Occipital lobe (tissue), 2 donors: ENCODE results near the gene CCM2. TPM values are rescaled to one million over a fixed set of nuclear protein-coding genes. Genes with fewer than 3 reads are reported as not detected.

Experiments used
- DNase-seq: peaks from one replicate; lab custom pipeline; 2025; lab: John Stamatoyannopoulos, UW
- total RNA-seq: library from RNA; depleted of rRNA; stranded (reverse); fragments of >200 nt; gene quantifications from one replicate; pipeline ENCODE4 v1.2.3, GENCODE V29; 2014

Gene CCM2
- total RNA-seq, 1 donor from 2014 or later, result 23.4 TPM

GRCh38 chr7:44969049-44969700, 30.8 kb upstream of the CCM2 start:
- DNase-seq, result no peak

DNA sequence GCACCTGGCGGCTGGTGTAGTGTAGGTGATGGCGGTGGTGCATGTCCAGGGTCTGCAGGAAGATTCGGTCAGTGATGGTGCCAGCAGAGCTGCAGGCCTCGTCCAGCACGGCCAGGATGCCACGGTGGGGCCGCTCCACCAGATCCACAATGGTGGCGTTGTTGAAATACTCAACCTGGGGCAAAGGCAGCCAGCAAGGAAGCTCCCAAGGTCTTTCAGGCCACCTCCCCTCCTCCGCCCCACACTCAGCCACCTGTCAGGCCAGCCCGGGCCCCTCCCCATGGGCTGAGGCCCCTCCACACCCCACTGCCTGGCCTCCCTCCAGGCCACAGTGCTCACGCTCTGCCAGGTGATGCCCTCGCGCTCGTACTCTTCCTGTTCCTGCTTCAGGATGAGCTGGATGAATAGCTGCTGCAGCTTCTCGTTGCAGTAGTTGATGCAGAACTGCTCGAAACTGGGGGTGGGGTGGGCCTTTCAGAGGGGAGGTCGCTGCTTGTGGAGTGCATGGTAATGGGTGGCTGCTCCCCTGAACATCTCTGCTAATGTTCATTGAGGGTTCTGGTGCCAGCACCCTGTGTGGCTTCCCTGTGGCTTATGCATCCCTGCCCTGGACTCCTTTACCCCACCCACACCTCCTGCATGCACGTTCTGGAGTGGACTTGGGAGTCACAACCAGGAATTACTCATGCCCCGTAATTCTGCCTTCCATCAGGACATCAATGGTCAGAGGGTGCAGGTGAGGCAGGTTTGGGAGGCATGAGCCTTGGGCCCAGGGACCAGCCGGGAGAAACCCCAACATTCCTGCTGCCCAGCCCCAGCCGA, 30.1 kb upstream of the CCM2 start:
- no peak for DNase-seq

DNA sequence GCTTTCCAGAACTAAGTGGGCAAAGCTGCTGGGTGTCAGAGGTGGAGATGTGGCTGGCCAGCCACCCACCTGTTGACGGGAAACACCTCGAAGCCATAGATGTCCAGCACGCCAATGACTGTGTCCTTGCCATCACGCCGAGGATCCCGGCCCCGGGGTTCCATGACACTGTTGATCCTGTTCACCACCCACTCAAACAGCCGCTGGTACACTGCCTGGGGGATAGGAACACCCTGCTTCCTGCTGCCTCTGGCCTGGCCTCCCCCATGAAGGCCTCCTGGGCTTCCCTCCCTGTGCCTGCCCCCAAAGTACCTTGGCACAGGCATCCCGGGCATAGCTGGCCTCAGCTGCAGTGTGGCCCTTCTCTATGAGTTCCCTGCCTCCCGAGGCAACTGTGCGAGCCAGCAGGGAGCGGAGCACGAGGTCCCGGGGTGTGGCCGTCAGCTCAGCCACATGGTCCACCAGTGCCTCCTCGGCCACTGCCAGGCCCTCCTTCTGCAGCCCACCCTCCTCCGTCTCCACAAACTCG, 29.4 kb upstream of the CCM2 start:
- DNase-seq, result no peak

DNA sequence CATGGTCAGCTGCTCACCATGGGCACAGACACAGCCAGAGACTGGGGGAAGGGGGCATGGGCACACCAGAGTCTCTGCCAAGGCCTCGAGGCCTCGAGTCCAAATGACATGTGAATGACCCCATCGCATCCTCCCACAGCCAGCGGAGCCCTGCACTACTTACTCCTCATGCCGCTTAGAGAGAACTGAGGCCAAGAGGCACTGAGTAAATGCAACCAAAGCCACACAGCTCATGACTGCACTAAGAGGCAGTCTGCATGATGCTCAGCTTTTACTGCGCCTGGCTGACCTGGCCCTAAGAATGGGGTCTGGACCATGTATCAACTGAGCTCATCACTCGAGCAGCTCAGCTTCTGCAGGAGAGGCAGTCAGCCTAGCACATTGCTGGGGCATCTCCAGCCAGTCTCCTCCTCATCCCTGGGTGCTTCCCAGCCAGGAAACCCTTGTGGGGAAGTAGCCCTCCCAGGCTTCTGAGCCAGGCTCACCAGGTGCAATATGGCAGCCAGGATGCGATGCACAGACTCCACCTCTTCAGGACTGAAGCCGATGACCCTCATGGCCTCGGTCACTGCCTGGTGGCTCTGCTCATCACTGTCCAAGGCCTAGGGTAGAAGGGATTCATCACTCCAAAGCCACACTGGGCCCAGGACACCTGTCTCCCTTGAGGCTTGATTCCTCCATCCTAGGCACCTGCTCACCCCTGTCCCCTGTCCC, 28.7 kb upstream of the CCM2 start:
- no peak for DNase-seq

DNA sequence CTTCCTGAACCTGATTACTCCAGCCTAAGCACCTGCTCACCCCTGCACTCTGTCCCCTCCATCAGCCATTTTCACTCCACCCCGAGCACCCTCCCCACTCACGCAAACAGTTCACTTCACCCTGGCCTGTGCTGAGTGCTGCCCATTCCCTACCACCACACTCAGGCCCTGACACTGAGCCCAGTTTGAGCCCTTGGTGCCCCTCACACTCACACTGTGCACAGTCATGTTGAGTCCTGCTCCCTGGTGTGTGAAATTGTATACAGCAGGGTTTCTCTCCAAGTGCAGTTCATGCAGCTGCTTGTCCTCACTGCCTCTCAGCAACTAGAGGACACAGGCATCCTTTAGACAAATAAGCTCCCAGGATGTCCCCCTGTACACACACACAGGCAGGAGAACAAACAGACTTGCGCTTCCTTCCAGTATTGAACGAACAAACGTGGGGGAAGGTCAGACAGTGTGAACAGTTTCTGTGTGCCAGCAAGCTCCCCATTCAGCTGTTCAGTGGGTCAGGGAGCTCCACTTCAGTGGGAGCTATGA, 28.0 kb upstream of the CCM2 start:
- no peak for DNase-seq

GRCh38 chr7:44972562-44972961, 27.4 kb upstream of the CCM2 start:
- DNase-seq, result no peak

DNA sequence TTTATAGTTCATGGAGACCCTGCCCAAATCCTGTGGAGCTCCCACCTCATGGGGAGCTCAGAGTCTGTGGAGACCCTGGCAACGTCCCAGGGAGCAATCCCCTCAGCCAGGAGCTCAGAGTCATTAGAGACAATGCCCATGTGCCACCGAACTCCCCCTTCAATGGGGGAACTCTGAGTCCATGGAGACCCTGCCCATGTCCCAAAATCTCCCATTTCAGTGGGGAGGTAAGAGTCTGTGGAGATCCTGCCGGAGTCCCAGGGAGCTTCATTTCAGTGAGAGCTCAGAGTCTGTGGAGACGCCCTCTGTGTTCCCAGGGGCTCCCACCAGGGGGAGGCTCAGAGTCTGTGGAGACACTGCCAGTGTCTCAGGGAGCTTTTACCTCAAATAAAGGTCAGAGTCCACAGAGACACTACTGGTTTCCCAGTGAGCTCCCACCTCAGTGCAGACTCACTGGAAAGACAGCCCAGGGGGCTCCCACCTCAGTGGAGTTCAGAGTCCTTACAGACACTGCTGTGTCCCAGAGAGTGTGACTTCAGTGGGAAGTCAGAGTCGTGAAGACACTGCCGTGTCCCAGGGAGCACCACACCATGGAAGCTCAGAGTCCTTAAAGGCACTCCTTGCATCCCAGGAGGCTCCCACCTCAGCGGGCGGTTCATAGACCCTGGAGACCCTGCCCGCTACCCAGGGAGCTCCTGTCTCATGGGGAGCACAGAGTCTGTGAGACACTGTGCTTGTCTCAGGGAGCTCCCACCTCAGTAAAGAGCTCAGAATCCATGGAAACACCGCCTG, 26.2 kb upstream of the CCM2 start:
- DNase-seq, result no peak

- DNase-seq, result no peak
Measured at GRCh38 chr7:44974549-44974948, 25.5 kb upstream of the CCM2 start.

GRCh38 chr7:44975331-44976039, 24.5 kb upstream of the CCM2 start:
- DNase-seq, result no peak

GRCh38 chr7:44976040-44976745, 23.8 kb upstream of the CCM2 start:
- no peak for DNase-seq

DNA sequence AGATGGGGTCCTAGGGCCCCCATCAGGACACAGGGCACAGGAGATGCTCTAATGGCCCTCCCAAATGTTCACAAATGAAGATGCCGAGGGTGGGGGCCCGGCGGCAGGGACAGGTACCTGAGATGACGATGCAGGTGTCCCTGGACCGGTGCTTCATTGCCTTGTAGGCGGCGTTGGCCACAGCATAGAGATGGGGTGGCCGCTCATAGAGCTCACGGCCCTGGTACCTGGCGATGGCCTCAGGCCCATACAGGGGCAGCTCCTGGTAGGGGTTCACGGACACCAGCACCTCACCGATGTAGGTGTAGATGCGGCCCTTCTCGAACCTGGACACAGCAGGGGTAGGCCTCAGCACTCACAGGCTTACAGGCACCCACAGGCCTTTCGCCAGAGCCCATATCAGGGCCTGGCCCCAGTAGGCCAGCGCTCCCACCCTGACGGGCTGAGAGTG, 23.2 kb upstream of the CCM2 start:
- no peak for DNase-seq

DNA sequence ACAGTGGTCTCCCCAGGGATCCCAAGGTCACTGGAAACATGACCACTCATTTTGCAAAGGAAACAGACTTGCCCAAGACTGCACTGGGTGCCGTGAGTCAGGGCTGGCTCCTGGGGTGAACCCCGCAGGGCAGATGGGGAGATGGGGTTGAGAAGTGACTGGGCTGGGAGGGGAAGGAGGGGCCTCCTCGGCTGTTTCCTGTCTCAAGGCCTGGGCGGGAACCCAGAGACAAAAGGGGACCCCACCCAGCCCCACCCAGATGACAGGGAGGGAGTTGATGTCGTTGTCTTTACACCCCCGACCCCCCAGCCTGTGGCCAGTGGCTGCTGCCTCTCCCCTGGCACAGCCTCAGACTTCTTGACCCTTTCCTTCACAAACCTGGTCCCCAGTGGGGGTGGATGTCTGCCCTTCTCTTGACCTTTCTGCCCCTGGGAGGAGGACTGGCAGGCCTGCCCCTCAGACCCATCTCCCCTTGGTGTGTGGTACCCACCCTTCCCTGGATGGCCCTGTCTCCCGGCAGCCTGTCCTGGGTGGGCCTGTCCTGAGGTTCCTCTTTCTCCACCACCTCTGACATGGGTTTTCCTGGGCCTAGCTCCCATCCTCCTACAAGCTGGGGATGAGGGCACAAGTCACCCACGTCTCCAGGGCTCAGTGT, 22.6 kb upstream of the CCM2 start:
- DNase-seq, result no peak

DNA sequence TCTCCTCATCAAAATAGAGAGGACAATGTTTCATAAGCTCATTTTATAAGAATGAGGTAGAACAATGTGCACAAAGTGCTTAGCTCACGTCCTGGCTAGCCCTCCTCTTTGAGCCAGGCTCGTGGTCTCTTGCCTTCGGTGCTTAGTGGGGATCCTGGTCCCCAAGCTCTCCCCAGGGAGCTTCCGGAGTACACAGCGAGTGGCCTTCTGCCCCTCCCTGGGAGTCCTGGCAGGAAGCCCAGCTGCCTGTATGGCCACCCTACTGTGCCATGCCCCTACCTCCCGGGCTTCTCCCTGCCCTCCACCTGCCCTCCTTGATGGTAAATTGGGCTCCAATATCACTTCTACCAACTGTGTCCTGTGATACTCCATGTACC, 22.1 kb upstream of the CCM2 start:
- DNase-seq, result no peak

- DNase-seq, result no peak
Measured at GRCh38 chr7:44978511-44979366, 21.3 kb upstream of the CCM2 start, which contains the start of gene MYO1G. Gene MYO1G, minus strand, starts transcription at chr7:44979015. Its CDS starts 54 bp downstream, at chr7:44978961.

GRCh38 chr7:44979481-44980392, 20.3 kb upstream of the CCM2 start:
- DNase-seq, result no peak

GRCh38 chr7:44980393-44981034, 19.5 kb upstream of the CCM2 start:
- DNase-seq, result no peak
